GM19239 (cell line): Measurements from ENCODE around the gene RABL6.
"Not testable (repeated sequence)": the region's sequence is repeated elsewhere in the genome, so short reads cannot be mapped to it uniquely, and the experiment has no call there.

Experiments used
- DNase-seq: peaks from one replicate; pipeline ENCODE4 v3.0.0; 2011; ENCODE audit warnings: low spot score; ENCODE audit not compliant: insufficient read length
- FAIRE-seq: peaks from 2 replicates; lab custom pipeline; 2011; peaks lifted over from hg19 to GRCh38; lab: Jason Lieb, UNC

Gene RABL6

GRCh38 chr9:136773386-136774044 lies 34.2 kb upstream of the RABL6 start:
- FAIRE-seq, result peak; percentile 8
- no peak for DNase-seq

- no peak for FAIRE-seq
- DNase-seq, result no peak
Observed at GRCh38 chr9:136774416-136775045, 33.2 kb upstream of the RABL6 start.

GRCh38 chr9:136775191-136775590 lies 32.6 kb upstream of the RABL6 start:
- DNase-seq, result no peak
- FAIRE-seq, result no peak

- FAIRE-seq, result no peak
- DNase-seq, result no peak
Observed at GRCh38 chr9:136776947-136777346, 30.8 kb upstream of the RABL6 start.

- FAIRE-seq (no peak), DNase-seq (no peak)
Observed at GRCh38 chr9:136777359-136777758, 30.4 kb upstream of the RABL6 start.

- no peak for DNase-seq
- no peak for FAIRE-seq
Observed at GRCh38 chr9:136779808-136780207, 27.9 kb upstream of the RABL6 start.

GRCh38 chr9:136782452-136782851 lies 25.3 kb upstream of the RABL6 start:
- FAIRE-seq, result no peak

GRCh38 chr9:136784249-136784996 lies 23.3 kb upstream of the RABL6 start:
- DNase-seq (no peak), FAIRE-seq (no peak)

More at GRCh38 chr9:136782452-136782851, 25.3 kb upstream of the RABL6 start:
- DNase-seq, result no peak

- DNase-seq (no peak), FAIRE-seq (no peak)
Observed at GRCh38 chr9:136784997-136785361, 22.8 kb upstream of the RABL6 start.

- DNase-seq, FAIRE-seq: not testable (repeated sequence)
Observed at GRCh38 chr9:136785565-136786355, 22.0 kb upstream of the RABL6 start.

- FAIRE-seq (no peak), DNase-seq (no peak)
Observed at GRCh38 chr9:136786451-136786850, 21.3 kb upstream of the RABL6 start.

GRCh38 chr9:136786983-136787382 lies 20.8 kb upstream of the RABL6 start:
- DNase-seq, result not testable (repeated sequence)

GRCh38 chr9:136787690-136788400 lies 19.9 kb upstream of the RABL6 start:
- peak; percentile 92 for FAIRE-seq
- no peak for DNase-seq

More at GRCh38 chr9:136786983-136787382, 20.8 kb upstream of the RABL6 start:
- not testable (repeated sequence) for FAIRE-seq

- not testable (repeated sequence) for FAIRE-seq, DNase-seq
Observed at GRCh38 chr9:136788644-136789522, 18.9 kb upstream of the RABL6 start.

GRCh38 chr9:136789523-136789937 lies 18.2 kb upstream of the RABL6 start:
- FAIRE-seq (no peak), DNase-seq (no peak)

GRCh38 chr9:136790640-136791515 lies 16.9 kb upstream of the RABL6 start, which contains the start of gene TMEM141:
Gene TMEM141 (plus strand): TSS chr9:136791344. CDS start chr9:136791371, 27 bp downstream.
- peak; percentile 88 for DNase-seq
- peak; percentile 92 for FAIRE-seq

- DNase-seq, result no peak
Observed at GRCh38 chr9:136791516-136792276, 16.1 kb upstream of the RABL6 start.

More at GRCh38 chr9:136791516-136792276, 16.1 kb upstream of the RABL6 start:
- FAIRE-seq, result no peak
